GM12865 (cell line): ENCODE data around the gene SLC38A10.

Source experiments
- DNase-seq: peaks from one replicate; pipeline ENCODE4 v3.0.0; 2010; ENCODE audit warnings: low read depth
- H3K4me3 ChIP-seq: 2 replicates; pipeline ENCODE4 v1.5.1; 2011; ENCODE audit warnings: mild to moderate bottlenecking, low read depth, low read length, control low read depth
- CTCF ChIP-seq: IDR thresholded peaks from 2 replicates; pipeline ENCODE4 v1.5.1; 2011; ENCODE audit warnings: low read length, control low read depth, low read depth, inconsistent platforms; ENCODE audit not compliant: insufficient read depth; ENCODE audit errors: missing control alignments

The SLC38A10 gene

GRCh38 chr17:81330884-81331245 is 35.8 kb upstream of the SLC38A10 start:
- TF ChIP-seq CTCF = no peak
- no peak overlapping the region for H3K4me3 ChIP-seq
- DNase-seq = no peak

- TF ChIP-seq CTCF = no peak
- H3K4me3 ChIP-seq = no peak overlapping the region
- no peak for DNase-seq
Observed at GRCh38 chr17:81329927-81330883, 35.1 kb upstream of the SLC38A10 start.

- no peak overlapping the region for H3K4me3 ChIP-seq
Observed at GRCh38 chr17:81328978-81329926, 34.1 kb upstream of the SLC38A10 start.

GRCh38 chr17:81328489-81328888 is 33.4 kb upstream of the SLC38A10 start:
- H3K4me3 ChIP-seq = no peak overlapping the region
- TF ChIP-seq CTCF = no peak
- no peak for DNase-seq

More at GRCh38 chr17:81328978-81329926, 34.1 kb upstream of the SLC38A10 start:
- TF ChIP-seq CTCF = no peak
- peak; percentile 68 for DNase-seq

- no peak overlapping the region for H3K4me3 ChIP-seq
- no peak for DNase-seq
- TF ChIP-seq CTCF = no peak
Observed at GRCh38 chr17:81325714-81326358, 30.7 kb upstream of the SLC38A10 start.

- TF ChIP-seq CTCF = no peak
- DNase-seq = no peak
- no peak overlapping the region for H3K4me3 ChIP-seq
Observed at GRCh38 chr17:81324851-81325713, 30.0 kb upstream of the SLC38A10 start.
